H1 (cell line): ENCODE data around the gene AHRR. TPM values are rescaled to one million over a fixed set of nuclear protein-coding genes. Genes with fewer than 3 reads are reported as not detected.

Experiments
- CTCF ChIA-PET: fragments of 300-600 bp; sonication (Branson Sonifier 250); formaldehyde crosslinking; loops from one replicate; lab custom pipeline; 2021; ENCODE audit not compliant: partially characterized antibody; lab: Charles Lee
- POLR2A ChIA-PET: fragments of 300-600 bp; sonication (Branson Sonifier 250); formaldehyde crosslinking; loops from one replicate; lab custom pipeline; 2021; ENCODE audit warnings: inconsistent platforms; ENCODE audit not compliant: partially characterized antibody; lab: Charles Lee
- DNase-seq, 2 experiments: peaks; one replicate each; pipeline versions ENCODE4 v3.0.0 to v3.0.0-alpha.2; 2010 to 2022; ENCODE audit warnings: low spot score in 2 of 2, low read depth in 1 of 2, mixed read lengths in 1 of 2
- FAIRE-seq: peaks from 2 replicates; lab custom pipeline; 2011; peaks lifted over from hg19 to GRCh38; lab: Jason Lieb, UNC
- H2AFZ ChIP-seq: 2 replicates; pipeline ENCODE4 v1.8.1; 2012; ENCODE audit warnings: low read length, inconsistent platforms
- H2AK5ac ChIP-seq: 2 replicates; pipeline ENCODE4 v1.6.1; 2013; ENCODE audit warnings: low read depth, low read length
- H2BK120ac ChIP-seq: replicated peaks from 2 replicates; pipeline ENCODE3; 2013; ENCODE audit warnings: low read depth, low read length, inconsistent platforms
- H2BK12ac ChIP-seq: 2 replicates; pipeline ENCODE4 v1.6.1; 2013; ENCODE audit warnings: low read depth, low read length
- H2BK15ac ChIP-seq: 2 replicates; pipeline ENCODE4 v1.6.1; 2013; ENCODE audit warnings: low read length
- H2BK20ac ChIP-seq: 2 replicates; pipeline ENCODE4 v1.6.1; 2013; ENCODE audit warnings: low read length
- H2BK5ac ChIP-seq: 2 replicates; pipeline ENCODE4 v1.6.1; 2013; ENCODE audit warnings: low read depth, low read length
- H3K14ac ChIP-seq: 2 replicates; pipeline ENCODE4 v1.6.1; 2013; ENCODE audit warnings: inconsistent platforms; ENCODE audit not compliant: insufficient read length
- H3K18ac ChIP-seq: 2 replicates; pipeline ENCODE4 v1.6.1; 2013; ENCODE audit warnings: low read length; ENCODE audit errors: extremely low read depth
- H3K23ac ChIP-seq: 2 replicates; pipeline ENCODE4 v1.6.1; 2013; ENCODE audit warnings: inconsistent platforms; ENCODE audit not compliant: insufficient read length
- H3K23me2 ChIP-seq: 2 replicates; pipeline ENCODE4 v1.6.1; 2013; ENCODE audit warnings: low read depth, low read length
- H3K27ac ChIP-seq: 2 replicates; pipeline ENCODE4 v1.6.1; 2011; ENCODE audit warnings: low read depth, low read length, inconsistent platforms
- H3K27me3 ChIP-seq, 4 experiments: replicated peaks in 1 of 4; 1 replicate in 1 of 4; 2 replicates in 3 of 4; pipeline versions ENCODE4 v1.6.1 to v1.8.1; 2011 to 2013; ENCODE audit warnings: low read length in 3 of 4, mild to moderate bottlenecking in 3 of 4, inconsistent platforms in 2 of 4, mixed read lengths in 2 of 4, moderate library complexity in 1 of 4; ENCODE audit not compliant: control insufficient read depth in 3 of 4, insufficient read depth in 3 of 4; ENCODE audit errors: extremely low read depth in 1 of 4
- H3K36me3 ChIP-seq, 4 experiments: 2 replicates each; pipeline versions ENCODE4 v1.6.1 to v1.8.1; 2011 to 2013; ENCODE audit warnings: mild to moderate bottlenecking in 4 of 4, low read length in 3 of 4, moderate library complexity in 2 of 4, control low read depth in 1 of 4, inconsistent platforms in 1 of 4; ENCODE audit not compliant: insufficient read depth in 4 of 4, control insufficient read depth in 2 of 4
- H3K4ac ChIP-seq: replicated peaks from 2 replicates; pipeline ENCODE3; 2013; ENCODE audit warnings: low read length, low read depth, mixed read lengths, inconsistent platforms; ENCODE audit not compliant: insufficient read length
- H3K4me1 ChIP-seq, 4 experiments: replicated peaks in 1 of 4; 1 replicate in 1 of 4; 2 replicates in 3 of 4; pipeline versions ENCODE4 v1.6.1 to v1.8.1; 2011 to 2013; ENCODE audit warnings: low read length in 3 of 4, inconsistent platforms in 2 of 4, mixed read lengths in 1 of 4; ENCODE audit not compliant: insufficient read depth in 4 of 4, control insufficient read depth in 3 of 4
- H3K4me2 ChIP-seq, 2 experiments: 2 replicates each; pipeline versions ENCODE4 v1.6.1 to v1.8.1; 2011 to 2013; ENCODE audit warnings: low read depth in 2 of 2, low read length in 2 of 2, control low read depth in 1 of 2, inconsistent platforms in 1 of 2, mild to moderate bottlenecking in 1 of 2; ENCODE audit not compliant: insufficient read depth in 1 of 2
- H3K4me3 ChIP-seq, 4 experiments: fragments of 200-600, 300-600 bp in 1 of 4; sonication (generic), shearing (Covaris generic), sonication (Bioruptor Twin) in 1 of 4; 2 replicates each; pipeline versions ENCODE4 v1.5.1 to v1.8.1; 2011 to 2016; ENCODE audit warnings: low read length in 4 of 4, low read depth in 3 of 4, control low read depth in 2 of 4, inconsistent platforms in 2 of 4, mild to moderate bottlenecking in 2 of 4, mixed read lengths in 1 of 4, moderate library complexity in 1 of 4; ENCODE audit not compliant: insufficient read depth in 2 of 4; ENCODE audit errors: extremely low read depth in 1 of 4
- H3K56ac ChIP-seq: replicated peaks from 2 replicates; pipeline ENCODE3; 2013; ENCODE audit warnings: low read depth, mild to moderate bottlenecking, mixed read lengths, low read length, inconsistent platforms; ENCODE audit not compliant: insufficient read length
- H3K79me1 ChIP-seq: 2 replicates; pipeline ENCODE4 v1.6.1; 2013; ENCODE audit warnings: low read depth, low read length, control low read depth
- H3K79me2 ChIP-seq, 2 experiments: 2 replicates each; pipeline versions ENCODE4 v1.6.1 to v1.8.1; 2012 to 2013; ENCODE audit warnings: low read length in 2 of 2, mild to moderate bottlenecking in 2 of 2, inconsistent platforms in 1 of 2; ENCODE audit not compliant: insufficient read depth in 2 of 2, control insufficient read depth in 1 of 2
- H3K9ac ChIP-seq, 4 experiments: replicated peaks in 1 of 4; 1 replicate in 1 of 4; 2 replicates in 3 of 4; pipeline versions ENCODE4 v1.6.1 to v1.8.1; 2011 to 2013; ENCODE audit warnings: low read depth in 3 of 4, low read length in 3 of 4, control low read depth in 2 of 4, mild to moderate bottlenecking in 2 of 4, moderate library complexity in 2 of 4, inconsistent platforms in 1 of 4; ENCODE audit errors: extremely low read depth in 1 of 4
- H3K9me3 ChIP-seq, 2 experiments: 2 replicates each; pipeline versions ENCODE4 v1.6.1 to v1.8.1; 2012 to 2013; ENCODE audit warnings: mild to moderate bottlenecking in 2 of 2, moderate library complexity in 2 of 2, control low read depth in 1 of 2, inconsistent platforms in 1 of 2, low read depth in 1 of 2, low read length in 1 of 2, mixed read lengths in 1 of 2; ENCODE audit not compliant: insufficient read depth in 2 of 2
- H4K20me1 ChIP-seq, 2 experiments: replicated peaks in 1 of 2; 2 replicates each; pipeline versions ENCODE3 to v1.8.1; 2011 to 2013; ENCODE audit warnings: inconsistent platforms in 2 of 2, low read length in 2 of 2, mild to moderate bottlenecking in 1 of 2; ENCODE audit not compliant: insufficient read depth in 2 of 2, control insufficient read depth in 1 of 2
- H4K5ac ChIP-seq: 2 replicates; pipeline ENCODE4 v1.6.1; 2013; ENCODE audit warnings: low read length, low read depth, mixed read lengths, inconsistent platforms; ENCODE audit not compliant: insufficient read length
- H4K8ac ChIP-seq: 2 replicates; pipeline ENCODE4 v1.8.0; 2013; ENCODE audit warnings: mild to moderate bottlenecking, moderate library complexity, low read length, inconsistent platforms; ENCODE audit not compliant: insufficient read depth; ENCODE audit errors: extremely low read depth
- H4K91ac ChIP-seq: replicated peaks from 2 replicates; pipeline ENCODE3; 2013; ENCODE audit warnings: low read length, mixed read lengths, inconsistent platforms; ENCODE audit not compliant: insufficient read length
- ATF3 ChIP-seq: IDR thresholded peaks from 2 replicates; pipeline ENCODE4 v1.6.1; 2011; ENCODE audit warnings: low read depth, mild to moderate bottlenecking, low read length; ENCODE audit not compliant: insufficient read depth
- CBX5 ChIP-seq: fragments of 300-800, 300-1000 bp; sonication (generic); IDR thresholded peaks from 2 replicates; pipeline ENCODE4 v1.7.1; 2016; ENCODE audit warnings: antibody characterized with exemption, low read length, low read depth
- CREB1 ChIP-seq: IDR thresholded peaks from 2 replicates; pipeline ENCODE4 v1.6.1; 2012; ENCODE audit warnings: inconsistent platforms
- JUN ChIP-seq: IDR thresholded peaks from 2 replicates; pipeline ENCODE4 v1.6.1; 2011; ENCODE audit warnings: low read depth, mild to moderate bottlenecking, improper control_type of control experiment, low read length
- NRF1 ChIP-seq: IDR thresholded peaks from 2 replicates; pipeline ENCODE4 v1.6.1; 2011; ENCODE audit warnings: mild to moderate bottlenecking, low read depth, low read length, improper control_type of control experiment
- RNF2 ChIP-seq: fragments of 200-900, 300-1000 bp; sonication (generic); IDR thresholded peaks from 2 replicates; pipeline ENCODE4 v1.7.1; 2016; ENCODE audit warnings: borderline replicate concordance, low read depth, mild to moderate bottlenecking, antibody characterized with exemption, low read length; ENCODE audit not compliant: poor library complexity, severe bottlenecking; ENCODE audit errors: missing control alignments
- SIN3A ChIP-seq, 2 experiments: IDR thresholded peaks in 1 of 2; conservative IDR thresholded peaks in 1 of 2; 2 replicates each; pipeline ENCODE4 v1.6.1; 2011 to 2012; ENCODE audit warnings: low read length in 2 of 2, improper control_type of control experiment in 1 of 2, low read depth in 1 of 2, mild to moderate bottlenecking in 1 of 2
- SIX5 ChIP-seq: IDR thresholded peaks from 2 replicates; pipeline ENCODE4 v1.6.1; 2011; ENCODE audit warnings: mild to moderate bottlenecking, low read depth, low read length
- SP2 ChIP-seq: IDR thresholded peaks from 2 replicates; pipeline ENCODE4 v1.6.1; 2012; ENCODE audit warnings: mild to moderate bottlenecking, low read length, inconsistent platforms
- TAF1 ChIP-seq: IDR thresholded peaks from 2 replicates; pipeline ENCODE4 v1.6.1; 2011; ENCODE audit warnings: mild to moderate bottlenecking, low read depth, low read length
- TEAD4 ChIP-seq: IDR thresholded peaks from 2 replicates; pipeline ENCODE4 v1.6.1; 2012; ENCODE audit warnings: low read depth, low read length, inconsistent platforms, mixed read lengths
- USF2 ChIP-seq: IDR thresholded peaks from 2 replicates; pipeline ENCODE4 v1.6.1; 2011; ENCODE audit warnings: low read length, improper control_type of control experiment
- YY1 ChIP-seq: IDR thresholded peaks from 2 replicates; pipeline ENCODE4 v1.6.1; 2011; ENCODE audit warnings: low read depth, mild to moderate bottlenecking, low read length
- ZNF274 ChIP-seq: IDR thresholded peaks from 2 replicates; pipeline ENCODE4 v1.7.0; 2012; ENCODE audit warnings: low read length, borderline replicate concordance; ENCODE audit errors: extremely low read depth
- WGBS, 2 experiments: shearing (Covaris generic) in 1 of 2; methylation state at CpG; one replicate each; pipeline versions ENCODE4 v1.1.6 to v1.1.7; 2013 to 2015; ENCODE audit warnings: low lambda C conversion rate in 2 of 2, mixed read lengths in 2 of 2, inconsistent platforms in 1 of 2, low coverage in 1 of 2, missing lambda C conversion rate in 1 of 2; ENCODE audit not compliant: insufficient replicate concordance in 2 of 2, insufficient coverage in 1 of 2, insufficient read length in 1 of 2; ENCODE audit errors: extremely low coverage in 1 of 2, missing lambda C conversion rate in 1 of 2; 5-methylcytosine and 5-hydroxymethylcytosine counted together
- polyA plus RNA-seq, 7 experiments: library from polyadenylated mRNA; depleted of rRNA in 3 of 7; stranded (reverse) in 5 of 7; unstranded in 2 of 7; fragments of >200 nt in 5 of 7; fragments of 200-250 nt in 2 of 7; gene quantifications; 1 replicate in 5 of 7; 2 replicates in 1 of 7; 4 replicates in 1 of 7; pipeline versions ENCODE4 v1.2.1 to v1.2.3, GENCODE V29; 2011 to 2013; ENCODE audit warnings: missing spikeins in 2 of 7, mixed read lengths in 2 of 7
- total RNA-seq: library from RNA; stranded (reverse); fragmentation: NEBNext Ultra II Directional; extraction: Animal tissue kit (Norgen Biotek cat#: 25700); gene quantifications from 2 replicates; pipeline ENCODE4 v1.2.1, GENCODE V29; 2021

AHRR gene
- total and polyA plus RNA-seq, 2 of the 8 experiments (the other 6 are each of a cell fraction or from before 2014, with no cell fraction given) = 0.41 to 0.80 TPM

GRCh38 chr5:351921-352245 lies 30.4 kb downstream of the AHRR start:
- no peak overlapping the region for H4K5ac ChIP-seq
- H3K23me2 ChIP-seq = no peaks in the 10 kb centered on the region
- H3K79me2 ChIP-seq = no peaks in the 10 kb centered on the region
- no peak overlapping the region for H3K14ac ChIP-seq
- WGBS, 2 experiments = 86% methylated on average over 4 of the region's 4 CpGs; no CpG with 5 or more reads in 1 of the 2 experiments
- POLR2A ChIA-PET = no interaction called here
- H3K4ac ChIP-seq = no peak overlapping the region
- no peak overlapping the region for H3K18ac ChIP-seq
- no peak overlapping the region for H3K56ac ChIP-seq
- no peak overlapping the region for H3K4me2 ChIP-seq
- H3K36me3 ChIP-seq = no peaks in the 10 kb centered on the region
- H3K4me3 ChIP-seq = no peak overlapping the region
- H4K91ac ChIP-seq = no peak overlapping the region
- H2BK5ac ChIP-seq = no peak overlapping the region
- DNase-seq = no peak
- no peaks in the 10 kb centered on the region for H4K20me1 ChIP-seq
- H2BK12ac ChIP-seq = no peak overlapping the region
- CTCF ChIA-PET = interaction anchor here (0.8 to 6.2 kb wide), 7 partner anchors 13 to 318 kb away, joined by 3 to 38 read pairs (median 3); partner anchors contain the start of gene AHRR
- H3K79me1 ChIP-seq = no peaks in the 10 kb centered on the region
- no peak overlapping the region for H3K9ac ChIP-seq
- H2BK120ac ChIP-seq = no peak overlapping the region
- no peak for FAIRE-seq
- no peaks in the 10 kb centered on the region for H3K9me3 ChIP-seq
- no peak overlapping the region for H2AFZ ChIP-seq
- no peak overlapping the region for H3K27ac ChIP-seq
- no peaks in the 10 kb centered on the region; a peak in 1 of 7 replicates for H3K4me1 ChIP-seq
- H3K23ac ChIP-seq = no peak overlapping the region
- no peak overlapping the region for H2BK20ac ChIP-seq
- no peak overlapping the region for H2AK5ac ChIP-seq
- no peak overlapping the region for H4K8ac ChIP-seq
- H3K27me3 ChIP-seq = no peaks in the 10 kb centered on the region
- H2BK15ac ChIP-seq = no peak overlapping the region
- TF ChIP-seq ATF3 (no peak), ZNF274 (no peak), SP2 (no peak), CBX5 (no peak), TAF1 (no peak), CREB1 (no peak), RNF2 (no peak), USF2 (no peak), TEAD4 (no peak), SIX5 (no peak), NRF1 (no peak), SIN3A (conservative IDR thresholded peaks at IDR 0.05 in 1 of 2, IDR thresholded peaks at IDR 0.05 in 1 of 2; ENCODE audit: low read depth in 1 of 2, low read length in 2 of 2) (no peak), YY1 (no peak), JUN (no peak)
